H1 (cell line): Measurements from ENCODE around the gene MT1H. TPM values are rescaled to one million over a fixed set of nuclear protein-coding genes. Genes with fewer than 3 reads are reported as not detected.

ENCODE experiments used
- CTCF ChIA-PET: fragments of 300-600 bp; sonication (Branson Sonifier 250); formaldehyde crosslinking; loops from one replicate; lab custom pipeline; 2021; ENCODE audit not compliant: partially characterized antibody; lab: Charles Lee
- POLR2A ChIA-PET: fragments of 300-600 bp; sonication (Branson Sonifier 250); formaldehyde crosslinking; loops from one replicate; lab custom pipeline; 2021; ENCODE audit warnings: inconsistent platforms; ENCODE audit not compliant: partially characterized antibody; lab: Charles Lee
- DNase-seq, 2 experiments: peaks; one replicate each; pipeline versions ENCODE4 v3.0.0 to v3.0.0-alpha.2; 2010 to 2022; ENCODE audit warnings: low spot score in 2 of 2, low read depth in 1 of 2, mixed read lengths in 1 of 2
- FAIRE-seq: peaks from 2 replicates; lab custom pipeline; 2011; peaks lifted over from hg19 to GRCh38; lab: Jason Lieb, UNC
- H2AFZ ChIP-seq: 2 replicates; pipeline ENCODE4 v1.8.1; 2012; ENCODE audit warnings: low read length, inconsistent platforms
- H2AK5ac ChIP-seq: 2 replicates; pipeline ENCODE4 v1.6.1; 2013; ENCODE audit warnings: low read depth, low read length
- H2BK120ac ChIP-seq: replicated peaks from 2 replicates; pipeline ENCODE3; 2013; ENCODE audit warnings: low read depth, low read length, inconsistent platforms
- H2BK12ac ChIP-seq: 2 replicates; pipeline ENCODE4 v1.6.1; 2013; ENCODE audit warnings: low read depth, low read length
- H2BK15ac ChIP-seq: 2 replicates; pipeline ENCODE4 v1.6.1; 2013; ENCODE audit warnings: low read length
- H2BK20ac ChIP-seq: 2 replicates; pipeline ENCODE4 v1.6.1; 2013; ENCODE audit warnings: low read length
- H2BK5ac ChIP-seq: 2 replicates; pipeline ENCODE4 v1.6.1; 2013; ENCODE audit warnings: low read depth, low read length
- H3K14ac ChIP-seq: 2 replicates; pipeline ENCODE4 v1.6.1; 2013; ENCODE audit warnings: inconsistent platforms; ENCODE audit not compliant: insufficient read length
- H3K18ac ChIP-seq: 2 replicates; pipeline ENCODE4 v1.6.1; 2013; ENCODE audit warnings: low read length; ENCODE audit errors: extremely low read depth
- H3K23ac ChIP-seq: 2 replicates; pipeline ENCODE4 v1.6.1; 2013; ENCODE audit warnings: inconsistent platforms; ENCODE audit not compliant: insufficient read length
- H3K23me2 ChIP-seq: 2 replicates; pipeline ENCODE4 v1.6.1; 2013; ENCODE audit warnings: low read depth, low read length
- H3K27ac ChIP-seq: 2 replicates; pipeline ENCODE4 v1.6.1; 2011; ENCODE audit warnings: low read depth, low read length, inconsistent platforms
- H3K27me3 ChIP-seq, 4 experiments: replicated peaks in 1 of 4; 1 replicate in 1 of 4; 2 replicates in 3 of 4; pipeline versions ENCODE4 v1.6.1 to v1.8.1; 2011 to 2013; ENCODE audit warnings: low read length in 3 of 4, mild to moderate bottlenecking in 3 of 4, inconsistent platforms in 2 of 4, mixed read lengths in 2 of 4, moderate library complexity in 1 of 4; ENCODE audit not compliant: control insufficient read depth in 3 of 4, insufficient read depth in 3 of 4; ENCODE audit errors: extremely low read depth in 1 of 4
- H3K36me3 ChIP-seq, 4 experiments: 2 replicates each; pipeline versions ENCODE4 v1.6.1 to v1.8.1; 2011 to 2013; ENCODE audit warnings: mild to moderate bottlenecking in 4 of 4, low read length in 3 of 4, moderate library complexity in 2 of 4, control low read depth in 1 of 4, inconsistent platforms in 1 of 4; ENCODE audit not compliant: insufficient read depth in 4 of 4, control insufficient read depth in 2 of 4
- H3K4ac ChIP-seq: replicated peaks from 2 replicates; pipeline ENCODE3; 2013; ENCODE audit warnings: low read length, low read depth, mixed read lengths, inconsistent platforms; ENCODE audit not compliant: insufficient read length
- H3K4me1 ChIP-seq, 4 experiments: replicated peaks in 1 of 4; 1 replicate in 1 of 4; 2 replicates in 3 of 4; pipeline versions ENCODE4 v1.6.1 to v1.8.1; 2011 to 2013; ENCODE audit warnings: low read length in 3 of 4, inconsistent platforms in 2 of 4, mixed read lengths in 1 of 4; ENCODE audit not compliant: insufficient read depth in 4 of 4, control insufficient read depth in 3 of 4
- H3K4me2 ChIP-seq, 2 experiments: 2 replicates each; pipeline versions ENCODE4 v1.6.1 to v1.8.1; 2011 to 2013; ENCODE audit warnings: low read depth in 2 of 2, low read length in 2 of 2, control low read depth in 1 of 2, inconsistent platforms in 1 of 2, mild to moderate bottlenecking in 1 of 2; ENCODE audit not compliant: insufficient read depth in 1 of 2
- H3K4me3 ChIP-seq, 4 experiments: fragments of 200-600, 300-600 bp in 1 of 4; sonication (generic), shearing (Covaris generic), sonication (Bioruptor Twin) in 1 of 4; 2 replicates each; pipeline versions ENCODE4 v1.5.1 to v1.8.1; 2011 to 2016; ENCODE audit warnings: low read length in 4 of 4, low read depth in 3 of 4, control low read depth in 2 of 4, inconsistent platforms in 2 of 4, mild to moderate bottlenecking in 2 of 4, mixed read lengths in 1 of 4, moderate library complexity in 1 of 4; ENCODE audit not compliant: insufficient read depth in 2 of 4; ENCODE audit errors: extremely low read depth in 1 of 4
- H3K56ac ChIP-seq: replicated peaks from 2 replicates; pipeline ENCODE3; 2013; ENCODE audit warnings: low read depth, mild to moderate bottlenecking, mixed read lengths, low read length, inconsistent platforms; ENCODE audit not compliant: insufficient read length
- H3K79me1 ChIP-seq: 2 replicates; pipeline ENCODE4 v1.6.1; 2013; ENCODE audit warnings: low read depth, low read length, control low read depth
- H3K79me2 ChIP-seq, 2 experiments: 2 replicates each; pipeline versions ENCODE4 v1.6.1 to v1.8.1; 2012 to 2013; ENCODE audit warnings: low read length in 2 of 2, mild to moderate bottlenecking in 2 of 2, inconsistent platforms in 1 of 2; ENCODE audit not compliant: insufficient read depth in 2 of 2, control insufficient read depth in 1 of 2
- H3K9ac ChIP-seq, 4 experiments: replicated peaks in 1 of 4; 1 replicate in 1 of 4; 2 replicates in 3 of 4; pipeline versions ENCODE4 v1.6.1 to v1.8.1; 2011 to 2013; ENCODE audit warnings: low read depth in 3 of 4, low read length in 3 of 4, control low read depth in 2 of 4, mild to moderate bottlenecking in 2 of 4, moderate library complexity in 2 of 4, inconsistent platforms in 1 of 4; ENCODE audit errors: extremely low read depth in 1 of 4
- H3K9me3 ChIP-seq, 2 experiments: 2 replicates each; pipeline versions ENCODE4 v1.6.1 to v1.8.1; 2012 to 2013; ENCODE audit warnings: mild to moderate bottlenecking in 2 of 2, moderate library complexity in 2 of 2, control low read depth in 1 of 2, inconsistent platforms in 1 of 2, low read depth in 1 of 2, low read length in 1 of 2, mixed read lengths in 1 of 2; ENCODE audit not compliant: insufficient read depth in 2 of 2
- H4K20me1 ChIP-seq, 2 experiments: replicated peaks in 1 of 2; 2 replicates each; pipeline versions ENCODE3 to v1.8.1; 2011 to 2013; ENCODE audit warnings: inconsistent platforms in 2 of 2, low read length in 2 of 2, mild to moderate bottlenecking in 1 of 2; ENCODE audit not compliant: insufficient read depth in 2 of 2, control insufficient read depth in 1 of 2
- H4K5ac ChIP-seq: 2 replicates; pipeline ENCODE4 v1.6.1; 2013; ENCODE audit warnings: low read length, low read depth, mixed read lengths, inconsistent platforms; ENCODE audit not compliant: insufficient read length
- H4K8ac ChIP-seq: 2 replicates; pipeline ENCODE4 v1.8.0; 2013; ENCODE audit warnings: mild to moderate bottlenecking, moderate library complexity, low read length, inconsistent platforms; ENCODE audit not compliant: insufficient read depth; ENCODE audit errors: extremely low read depth
- H4K91ac ChIP-seq: replicated peaks from 2 replicates; pipeline ENCODE3; 2013; ENCODE audit warnings: low read length, mixed read lengths, inconsistent platforms; ENCODE audit not compliant: insufficient read length
- CEBPB ChIP-seq: IDR thresholded peaks from 2 replicates; pipeline ENCODE4 v1.6.1; 2012; ENCODE audit warnings: low read depth, low read length
- CTBP2 ChIP-seq: IDR thresholded peaks from 2 replicates; pipeline ENCODE4 v1.7.0; 2011; ENCODE audit warnings: borderline replicate concordance, mild to moderate bottlenecking, moderate library complexity, mixed read lengths, low read length; ENCODE audit not compliant: insufficient read depth, insufficient read length
- WGBS, 2 experiments: shearing (Covaris generic) in 1 of 2; methylation state at CpG; one replicate each; pipeline versions ENCODE4 v1.1.6 to v1.1.7; 2013 to 2015; ENCODE audit warnings: low lambda C conversion rate in 2 of 2, mixed read lengths in 2 of 2, inconsistent platforms in 1 of 2, low coverage in 1 of 2, missing lambda C conversion rate in 1 of 2; ENCODE audit not compliant: insufficient replicate concordance in 2 of 2, insufficient coverage in 1 of 2, insufficient read length in 1 of 2; ENCODE audit errors: extremely low coverage in 1 of 2, missing lambda C conversion rate in 1 of 2; 5-methylcytosine and 5-hydroxymethylcytosine counted together
- polyA plus RNA-seq, 7 experiments: library from polyadenylated mRNA; depleted of rRNA in 3 of 7; stranded (reverse) in 5 of 7; unstranded in 2 of 7; fragments of >200 nt in 5 of 7; fragments of 200-250 nt in 2 of 7; gene quantifications; 1 replicate in 5 of 7; 2 replicates in 1 of 7; 4 replicates in 1 of 7; pipeline versions ENCODE4 v1.2.1 to v1.2.3, GENCODE V29; 2011 to 2013; ENCODE audit warnings: missing spikeins in 2 of 7, mixed read lengths in 2 of 7
- total RNA-seq: library from RNA; stranded (reverse); fragmentation: NEBNext Ultra II Directional; extraction: Animal tissue kit (Norgen Biotek cat#: 25700); gene quantifications from 2 replicates; pipeline ENCODE4 v1.2.1, GENCODE V29; 2021

Gene MT1H
- total and polyA plus RNA-seq, 2 of the 8 experiments (the other 6 are each of a cell fraction or from before 2014, with no cell fraction given), result 11.9 to 95.7 TPM

DNA sequence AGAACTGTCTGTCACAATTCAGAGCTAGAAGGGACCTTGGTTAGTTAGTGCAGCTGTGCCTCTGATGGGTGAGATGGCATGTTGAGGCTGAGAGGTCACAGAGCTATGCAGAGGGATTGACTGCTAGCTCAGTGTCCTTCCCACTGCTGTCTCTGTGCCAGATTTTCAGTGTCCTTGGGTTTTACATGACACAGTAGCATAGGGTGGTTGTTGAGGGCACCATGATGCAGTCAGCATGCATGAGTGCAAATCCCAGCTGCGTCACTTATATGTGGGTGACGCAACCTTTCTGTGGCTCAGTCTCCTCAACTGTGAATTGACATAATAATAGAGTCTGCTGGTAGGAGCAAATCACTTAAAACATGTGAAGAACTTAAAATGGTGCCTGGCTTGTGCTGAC lies 28.4 kb upstream of the MT1H start:
- Histone ChIP-seq H2BK5ac (no peak overlapping the region), H3K9me3 (no peaks in the 10 kb centered on the region), H4K20me1 (peaks cover 5 to 31% of the 10 kb centered on the region in 2 experiments), H4K91ac (no peak overlapping the region), H4K8ac (no peak overlapping the region), H3K18ac (no peak overlapping the region), H3K23me2 (peaks cover 9% of the 10 kb centered on the region), H3K9ac (no peak overlapping the region), H2BK12ac (no peak overlapping the region), H3K27me3 (peaks cover 87 to 100% (median 99%) of the 10 kb centered on the region in 4 experiments), H3K14ac (no peak overlapping the region), H3K36me3 (no peaks in the 10 kb centered on the region), H4K5ac (no peak overlapping the region), H3K4ac (no peak overlapping the region), H3K56ac (no peak overlapping the region), H3K4me3 (no peak overlapping the region), H3K4me2 (no peak overlapping the region), H2AK5ac (no peak overlapping the region), H2AFZ (no peak overlapping the region), H3K4me1 (peaks cover 3 to 17% (median 6%) of the 10 kb centered on the region in 4 experiments), H3K79me1 (no peaks in the 10 kb centered on the region), H3K79me2 (no peaks in the 10 kb centered on the region), H3K27ac (no peak overlapping the region), H2BK15ac (no peak overlapping the region), H2BK20ac (no peak overlapping the region; the same call in 1 of the 2 replicates), H3K23ac (no peak overlapping the region), H2BK120ac (no peak overlapping the region)
- ChIA-PET CTCF (interaction anchor here (0.6 to 4.1 kb wide), 10 partner anchors 10 to 279 kb away, joined by 3 to 28 read pairs (median 3); partner anchors contain the start of gene MT1B), POLR2A (interaction anchor here (1.0 to 6.3 kb wide), 5 partner anchors 14 to 43 kb away, joined by 3 to 30 read pairs (median 4); partner anchors contain the start of gene MT1F)
- DNase-seq, result no peak
- 68% methylated on average over 2 of the region's 2 CpGs; no CpG with 5 or more reads in 1 of the 2 experiments for WGBS, 2 experiments
- no peak for FAIRE-seq
- TF ChIP-seq CEBPB, result peak; percentile 19; the same call in 1 of the 2 replicates
- no peak for TF ChIP-seq CTBP2
